MCF 10A (cell line): ENCODE results near the gene PCK2. TPM values are rescaled to one million over a fixed set of nuclear protein-coding genes. Genes with fewer than 3 reads are reported as not detected.

Experiments
- BruUV-seq: library from RNA; stranded (reverse); fragments of 400-500 nt; replicated peaks from 2 replicates; lab custom pipeline; 2021; lab: Mats Ljungman, UMichigan
- CTCF ChIA-PET: fragments of 300-600 bp; sonication (Branson Sonifier 250); formaldehyde crosslinking; extraction: SDS; loops from one replicate; lab custom pipeline; 2021; ENCODE audit warnings: antibody characterized with exemption, inconsistent platforms; lab: Yijun Ruan, JAX
- POLR2A ChIA-PET: fragments of 300-600, 350-650 bp; sonication (Branson Sonifier 250); formaldehyde crosslinking; extraction: SDS; loops from one replicate; lab custom pipeline; 2020; ENCODE audit warnings: antibody characterized with exemption, inconsistent platforms; lab: Yijun Ruan, JAX
- DNase-seq: peaks from one replicate; pipeline ENCODE4 v3.0.0-alpha.2; 2018; ENCODE audit not compliant: unreplicated experiment
- H3K27ac Mint-ChIP-seq: one replicate; pipeline ENCODE4 v1.8.0; 2022; ENCODE audit warnings: mild to moderate bottlenecking, low read depth, mixed read lengths; ENCODE audit not compliant: unreplicated experiment
- H3K27me3 Mint-ChIP-seq: one replicate; pipeline ENCODE4 v1.8.0; 2022; ENCODE audit warnings: mixed read lengths; ENCODE audit not compliant: insufficient read depth, unreplicated experiment
- H3K36me3 Mint-ChIP-seq: one replicate; pipeline ENCODE4 v1.8.0; 2022; ENCODE audit warnings: mild to moderate bottlenecking, moderate library complexity, mixed read lengths; ENCODE audit not compliant: insufficient read depth, unreplicated experiment
- H3K4me1 Mint-ChIP-seq: one replicate; pipeline ENCODE4 v1.8.0; 2022; ENCODE audit warnings: mixed read lengths; ENCODE audit not compliant: insufficient read depth, unreplicated experiment
- H3K4me3 Mint-ChIP-seq: one replicate; pipeline ENCODE4 v1.8.0; 2022; ENCODE audit warnings: mild to moderate bottlenecking, moderate library complexity, mixed read lengths; ENCODE audit not compliant: unreplicated experiment
- H3K9me3 Mint-ChIP-seq: one replicate; pipeline ENCODE4 v1.8.0; 2022; ENCODE audit warnings: mixed read lengths; ENCODE audit not compliant: unreplicated experiment
- CTCF ChIP-seq: fragments of 200-600 bp; IDR thresholded peaks from one replicate; pipeline ENCODE4 v1.8.0; 2022; ENCODE audit warnings: antibody characterized with exemption, mild to moderate bottlenecking; ENCODE audit not compliant: unreplicated experiment
- intact Hi-C: fragments of 100-400 bp; cut with micrococcal nuclease; formaldehyde crosslinking; loops from 2 replicates; pipeline ENCODE4 v1.14.1; 2022
- total RNA-seq: library from RNA; stranded (reverse); gene quantifications from 2 replicates; pipeline ENCODE4 v1.2.3, GENCODE V29; 2022

The PCK2 gene
- total RNA-seq, 1 experiment from 2014 or later, result 112 TPM

DNA sequence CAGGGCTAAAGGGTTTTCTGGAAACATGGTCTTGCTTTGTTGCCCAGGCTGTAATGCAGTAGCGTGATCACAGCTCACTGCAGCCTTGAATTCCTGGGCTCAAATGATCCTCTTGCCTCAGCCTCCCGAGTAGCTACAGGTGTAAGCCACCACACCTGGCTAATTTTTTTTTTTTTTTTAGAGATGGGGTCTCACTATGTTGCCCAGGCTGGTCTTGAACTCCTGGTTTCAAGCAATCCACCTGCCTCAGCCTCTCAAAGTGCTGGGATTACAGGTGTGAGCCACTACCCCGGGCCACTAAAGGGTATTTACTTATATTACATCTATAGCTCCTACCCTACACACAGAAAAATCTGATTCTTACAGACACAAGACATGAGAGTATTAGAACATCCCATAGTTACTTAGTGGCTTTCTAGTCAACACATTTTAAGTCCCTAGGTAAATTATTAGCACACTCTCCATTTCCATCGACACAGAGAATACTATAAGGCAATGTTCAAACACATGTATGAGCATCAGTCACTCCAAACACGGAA is 14.3 kb downstream of the PCK2 start:
- Mint-ChIP-seq H3K9me3 (no peaks in the 10 kb centered on the region), H3K36me3 (no peaks in the 10 kb centered on the region), H3K4me3 (no peak overlapping the region), H3K27ac (no peak overlapping the region), H3K27me3 (no peaks in the 10 kb centered on the region), H3K4me1 (peaks cover 11% of the 10 kb centered on the region)
- ChIA-PET POLR2A (interaction anchor here (0.6 to 6.8 kb wide), 17 partner anchors 8 to 190 kb away, joined by 3 to 90 read pairs (median 4); partner anchors contain the start of genes EMC9, IPO4, IRF9 and PCK2), CTCF (interaction anchor here (0.6 to 10.7 kb wide), 39 partner anchors 8 to 640 kb away, joined by 3 to 272 read pairs (median 4); partner anchors contain the start of genes IRF9, PCK2, PSME1 and PSME2)
- no peak for TF ChIP-seq CTCF
- no peak for DNase-seq
- intact Hi-C loops, result loop anchor here (1.0 to 5.0 kb wide), 4 partner anchors 14 to 189 kb away; partner anchors contain the start of genes DHRS1, NOP9 and PCK2
- BruUV-seq, result no TSS peak

DNA sequence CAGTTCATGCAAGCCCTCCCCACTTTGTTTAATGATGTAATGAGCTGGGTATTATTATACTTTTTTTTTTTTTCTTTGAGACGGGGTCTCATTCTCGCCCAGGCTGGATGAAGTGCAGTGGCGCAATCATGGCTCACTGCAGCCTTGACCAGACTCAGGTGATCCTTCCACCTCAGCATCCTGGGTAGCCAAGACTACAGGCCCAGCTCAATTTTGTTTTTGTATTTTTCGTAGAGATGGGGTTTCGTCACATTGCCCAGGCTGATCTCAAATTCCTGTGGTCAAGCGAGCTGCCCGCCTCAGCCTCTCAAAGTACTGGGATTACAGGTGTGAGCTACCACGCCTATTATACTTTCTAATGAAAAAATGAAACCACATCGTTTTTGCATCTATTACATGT is 15.9 kb downstream of the PCK2 start:
- Mint-ChIP-seq H3K27ac (no peak overlapping the region), H3K4me3 (no peak overlapping the region), H3K9me3 (no peaks in the 10 kb centered on the region), H3K4me1 (peaks cover 11% of the 10 kb centered on the region), H3K27me3 (no peaks in the 10 kb centered on the region), H3K36me3 (peaks cover 9% of the 10 kb centered on the region)
- peak; percentile 65 for DNase-seq
- no peak for TF ChIP-seq CTCF
- BruUV-seq, result no TSS peak
- CTCF ChIA-PET, result interaction anchor here (0.5 to 10.7 kb wide), 20 partner anchors 9 to 1120 kb away, joined by 3 to 272 read pairs (median 4); partner anchors contain the start of genes IRF9 and PCK2
- POLR2A ChIA-PET, result interaction anchor here (0.6 to 6.8 kb wide), 20 partner anchors 17 to 824 kb away, joined by 3 to 90 read pairs (median 3); partner anchors contain the start of genes DHRS4L2, EMC9, IPO4 and IRF9
- intact Hi-C loops, result no loop called here

- Mint-ChIP-seq H3K4me3 (no peak overlapping the region), H3K27me3 (no peaks in the 10 kb centered on the region), H3K4me1 (peaks cover 15% of the 10 kb centered on the region), H3K36me3 (peaks cover 10% of the 10 kb centered on the region), H3K27ac (no peak overlapping the region), H3K9me3 (no peaks in the 10 kb centered on the region)
- CTCF ChIA-PET, result interaction anchor here (0.6 to 10.7 kb wide), 16 partner anchors 15 to 635 kb away, joined by 3 to 272 read pairs (median 4); partner anchors contain the start of genes DHRS1, IRF9, NOP9 and PCK2
- DNase-seq, result no peak
- POLR2A ChIA-PET, result interaction anchor here (0.6 to 6.8 kb wide), 21 partner anchors 13 to 824 kb away, joined by 3 to 90 read pairs (median 3); partner anchors contain the start of genes DHRS4L2, EMC9, IPO4 and IRF9
- intact Hi-C loops, result no loop called here
- TF ChIP-seq CTCF, result no peak
- no TSS peak for BruUV-seq
Measured at GRCh38 chr14:24110523-24110922, 16.4 kb downstream of the PCK2 start.

GRCh38 chr14:24113379-24113800 is 19.3 kb downstream of the PCK2 start:
- Mint-ChIP-seq H3K27ac (peak overlapping the region; percentile 99), H3K36me3 (peaks cover 23% of the 10 kb centered on the region), H3K4me3 (peak overlapping the region; percentile 97), H3K27me3 (no peaks in the 10 kb centered on the region), H3K4me1 (peaks cover 14% of the 10 kb centered on the region), H3K9me3 (no peaks in the 10 kb centered on the region)
- POLR2A ChIA-PET, result interaction anchor here (0.6 to 6.6 kb wide), 22 partner anchors 9 to 792 kb away, joined by 3 to 252 read pairs (median 10); partner anchors contain the start of genes CHMP4A, DHRS4L2, EMC9 and FITM1
- CTCF ChIA-PET, result interaction anchor here (0.6 to 2.1 kb wide), 9 partner anchors 20 to 1228 kb away, joined by 3 to 8 read pairs (median 5); no protein-coding TSS in a partner anchor
- intact Hi-C loops, result no loop called here
- TSS peak; percentile 83 for BruUV-seq
- no peak for TF ChIP-seq CTCF
- no peak for DNase-seq
